Ramos (cell line): Measurements from ENCODE around the gene CORO1A.
"Not testable (repeated sequence)": the region's sequence is repeated elsewhere in the genome, so short reads cannot be mapped to it uniquely, and the experiment has no call there.

Experiments
- in situ Hi-C: fragments of 300-500 bp; cut with MboI; formaldehyde crosslinking; loops from one replicate; pipeline ENCODE4 v1.14.3; 2022; ENCODE audit warnings: low sequenced_read_pairs; ENCODE audit not compliant: unreplicated experiment

The CORO1A gene

DNA sequence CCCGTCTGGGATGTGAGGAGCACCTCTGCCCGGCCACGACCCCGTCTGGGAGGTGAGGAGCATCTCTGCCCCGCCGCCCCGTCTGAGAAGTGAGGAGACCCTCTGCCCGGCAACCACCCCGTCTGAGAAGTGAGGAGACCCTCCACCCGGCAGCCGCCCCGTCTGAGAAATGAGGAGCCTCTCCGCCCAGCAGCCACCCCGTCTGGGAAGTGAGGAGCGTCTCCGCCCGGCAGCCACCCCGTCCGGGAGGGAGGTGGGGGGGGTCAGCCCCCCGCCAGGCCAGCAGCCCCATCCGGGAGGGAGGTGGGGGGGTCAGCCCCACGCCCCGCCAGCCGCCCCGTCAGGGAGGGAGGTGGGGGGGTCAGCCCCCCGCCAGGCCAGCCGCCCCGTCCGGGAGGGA lies 14.7 kb upstream of the CORO1A start:
- in situ Hi-C loops: not testable (repeated sequence)

GRCh38 chr16:30169416-30169815 lies 14.0 kb upstream of the CORO1A start:
- in situ Hi-C loops: not testable (repeated sequence)

DNA sequence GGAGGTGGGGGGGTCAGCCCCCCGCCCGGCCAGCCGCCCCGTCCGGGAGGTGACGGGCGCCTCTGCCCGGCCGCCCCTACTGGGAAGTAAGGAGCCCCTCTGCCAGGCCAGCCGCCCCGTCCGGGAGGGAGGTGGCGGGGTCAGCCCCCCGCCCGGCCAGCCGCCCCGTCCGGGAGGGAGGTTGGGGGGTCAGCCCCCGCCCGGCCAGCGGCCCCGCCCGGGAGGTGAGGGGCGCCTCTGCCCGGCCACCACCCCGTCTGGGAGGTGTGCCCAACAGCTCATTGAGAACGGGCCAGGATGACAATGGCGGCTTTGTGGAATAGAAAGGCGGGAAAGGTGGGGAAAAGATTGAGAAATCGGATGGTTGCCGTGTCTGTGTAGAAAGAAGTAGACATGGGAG lies 13.3 kb upstream of the CORO1A start:
- in situ Hi-C loops: not testable (repeated sequence)

DNA sequence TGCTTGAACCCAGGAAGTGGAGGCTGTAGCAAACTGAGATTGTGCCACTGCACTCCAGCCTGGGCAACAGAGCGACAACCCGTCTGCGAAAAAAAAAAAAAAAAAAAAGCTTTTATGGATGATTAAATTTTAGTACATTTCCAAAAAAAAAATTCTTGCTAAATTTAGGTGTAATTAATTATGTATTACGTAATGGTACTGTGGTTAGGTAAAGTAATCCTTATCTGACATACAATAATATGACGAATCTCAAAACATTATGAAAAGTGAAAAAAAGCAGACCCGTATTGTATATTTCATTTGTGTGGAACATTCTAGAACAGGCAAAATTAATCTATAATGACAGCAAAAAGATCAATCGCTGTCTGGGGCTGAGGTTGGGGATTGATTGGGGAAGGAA lies 10.3 kb upstream of the CORO1A start:
- in situ Hi-C loops: no loop called here

- in situ Hi-C loops: not testable (repeated sequence)
These were observed 6.5 kb upstream of the CORO1A start for GRCh38 chr16:30176876-30177275.

DNA sequence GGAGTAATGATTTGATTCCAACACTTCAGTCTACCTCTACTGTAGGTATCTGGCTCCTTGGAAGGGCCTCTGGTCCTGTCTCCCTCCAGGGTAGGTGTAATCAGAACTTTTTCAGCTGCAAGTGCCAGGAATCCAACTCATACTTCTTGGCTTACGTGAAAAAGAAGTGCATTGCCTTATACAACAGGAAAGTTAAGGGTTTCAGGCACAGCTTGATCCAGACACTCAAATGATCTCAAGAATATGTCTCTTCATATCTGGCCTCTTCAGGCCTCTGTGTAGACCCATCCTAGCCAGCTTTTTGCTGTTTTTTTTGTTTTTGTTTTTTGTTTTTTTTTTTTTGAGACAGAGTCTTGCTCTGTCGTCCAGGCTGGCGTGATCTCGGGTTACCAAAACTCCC lies 4.2 kb upstream of the CORO1A start:
- in situ Hi-C loops: no loop called here

DNA sequence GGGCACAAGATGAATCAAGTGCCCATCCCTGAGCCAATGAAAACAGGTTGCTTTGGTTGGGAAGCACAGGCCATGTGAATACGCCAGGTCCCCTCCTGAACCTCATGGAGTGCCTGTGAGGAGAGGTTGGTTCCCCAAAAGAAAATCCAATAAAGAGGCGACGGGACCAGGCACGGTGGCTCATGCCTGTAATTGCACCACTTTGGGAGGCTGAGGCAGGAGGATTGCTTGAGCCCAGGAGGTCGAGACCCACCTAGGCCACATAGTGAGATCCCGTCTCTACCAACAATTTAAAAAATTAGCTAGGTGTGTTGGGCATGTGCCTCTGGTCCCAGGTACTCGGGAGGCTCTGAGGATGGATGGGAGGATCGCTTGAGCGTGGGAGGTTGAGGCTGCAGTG lies 3.5 kb upstream of the CORO1A start:
- in situ Hi-C loops: no loop called here

GRCh38 chr16:30180741-30181140 lies 2.7 kb upstream of the CORO1A start:
- in situ Hi-C loops: no loop called here

DNA sequence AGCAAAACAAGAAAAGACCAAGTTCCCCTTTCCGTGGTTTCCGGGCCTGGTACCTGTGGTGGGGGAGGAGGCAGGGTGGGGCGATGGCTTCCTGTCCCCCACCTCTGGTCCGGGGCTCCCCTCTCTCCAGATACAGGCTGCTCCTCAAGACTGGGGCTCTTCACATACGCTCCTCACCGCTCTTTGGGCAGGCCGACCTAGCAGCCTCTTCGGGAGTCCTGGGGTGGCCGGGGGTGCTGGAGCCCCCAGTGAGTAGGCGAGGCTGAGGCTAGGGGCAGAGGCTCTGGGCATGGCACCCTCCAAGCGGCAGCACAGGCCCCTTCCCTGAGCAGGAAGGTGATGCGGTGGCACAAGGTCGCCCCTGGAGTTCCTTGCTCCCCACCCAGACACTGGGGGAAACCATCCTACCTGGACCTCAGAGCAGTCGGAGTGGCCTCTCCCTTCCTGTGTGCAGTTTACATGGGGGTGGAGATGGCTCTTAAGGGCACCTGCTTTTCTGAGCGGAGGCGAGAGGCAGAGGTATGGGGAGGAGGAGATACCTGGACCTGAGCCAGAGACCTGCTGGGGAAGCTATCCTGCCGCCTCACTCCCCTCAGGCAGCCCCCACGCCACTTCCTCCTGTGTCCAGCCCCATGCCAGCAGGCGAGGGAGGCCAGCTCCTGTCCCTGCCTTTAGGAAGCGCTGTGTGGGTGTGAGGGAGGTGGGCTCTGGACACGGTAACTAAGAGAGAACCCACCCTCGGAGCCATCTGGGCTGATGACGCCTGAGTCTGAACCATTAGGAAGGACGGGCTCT lies 891 bp downstream of the CORO1A start:
- in situ Hi-C loops: no loop called here

DNA sequence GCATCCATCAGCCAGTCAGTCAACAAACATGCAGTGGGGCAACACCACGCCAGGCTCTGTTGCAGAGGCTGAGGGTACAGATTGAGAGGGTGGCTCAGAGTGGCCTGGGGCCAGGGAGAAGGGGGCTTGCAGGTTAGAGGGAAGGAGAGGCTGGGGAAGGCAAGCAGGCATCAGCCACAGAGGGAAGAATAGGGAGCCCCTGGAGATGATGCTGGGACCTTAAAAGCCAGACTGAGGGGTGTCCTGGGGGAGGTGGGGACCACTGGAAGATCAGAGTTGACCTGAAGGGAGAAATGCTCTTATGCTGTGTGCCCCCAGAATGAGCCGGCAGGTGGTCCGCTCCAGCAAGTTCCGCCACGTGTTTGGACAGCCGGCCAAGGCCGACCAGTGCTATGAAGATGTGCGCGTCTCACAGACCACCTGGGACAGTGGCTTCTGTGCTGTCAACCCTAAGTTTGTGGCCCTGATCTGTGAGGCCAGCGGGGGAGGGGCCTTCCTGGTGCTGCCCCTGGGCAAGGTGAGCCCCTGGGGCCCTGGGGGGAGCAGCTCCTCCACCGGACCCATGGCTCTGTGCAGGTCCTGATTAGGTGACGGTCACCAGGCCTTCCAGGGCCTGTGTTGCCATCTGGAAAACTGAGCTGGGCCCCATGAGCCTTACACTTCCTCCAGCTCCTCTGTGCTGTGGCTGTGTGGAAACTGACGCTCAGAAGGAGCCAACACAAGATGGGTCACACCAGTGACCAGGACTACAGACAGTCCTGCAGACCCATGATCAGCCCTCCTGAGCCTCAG lies 1.7 kb downstream of the CORO1A start:
- in situ Hi-C loops: no loop called here

DNA sequence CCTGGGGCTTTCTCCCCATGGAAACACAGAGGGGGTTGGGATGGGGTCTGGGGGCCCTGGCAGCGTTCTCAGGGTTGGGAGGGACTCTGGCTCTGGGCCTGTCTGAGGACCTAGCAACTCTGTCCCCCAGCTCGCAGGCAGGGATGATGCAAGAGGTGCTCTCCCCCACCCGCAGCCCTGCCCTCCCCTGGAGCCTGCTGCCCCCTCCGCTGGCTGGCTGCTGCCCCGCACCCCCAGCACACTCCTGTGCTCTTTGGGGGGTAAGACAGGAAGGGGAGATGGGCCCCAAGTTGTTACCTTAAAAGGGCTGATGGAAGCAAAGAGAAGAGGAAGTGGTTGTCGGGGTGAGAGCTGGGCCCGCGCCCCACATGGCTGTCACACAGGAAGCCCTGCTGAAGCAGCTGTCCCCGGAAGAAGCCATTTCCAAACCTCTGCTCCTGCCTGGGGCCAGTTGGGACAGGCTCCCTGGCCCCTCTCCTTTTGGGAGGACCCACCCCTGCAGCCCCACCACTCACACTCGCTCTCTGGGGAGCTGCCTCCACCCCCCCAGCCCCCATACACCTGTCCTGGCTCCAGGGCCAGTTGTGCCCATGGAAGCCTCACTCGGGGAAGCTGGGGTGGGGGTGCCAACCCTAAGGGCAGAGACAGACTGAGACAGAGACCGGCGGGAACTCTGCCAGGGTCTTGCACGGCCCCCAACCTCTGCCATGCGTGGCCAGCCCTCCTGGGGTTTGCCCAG lies 2.5 kb downstream of the CORO1A start:
- in situ Hi-C loops: no loop called here

GRCh38 chr16:30186444-30186781 lies 3.0 kb downstream of the CORO1A start:
- in situ Hi-C loops: no loop called here

DNA sequence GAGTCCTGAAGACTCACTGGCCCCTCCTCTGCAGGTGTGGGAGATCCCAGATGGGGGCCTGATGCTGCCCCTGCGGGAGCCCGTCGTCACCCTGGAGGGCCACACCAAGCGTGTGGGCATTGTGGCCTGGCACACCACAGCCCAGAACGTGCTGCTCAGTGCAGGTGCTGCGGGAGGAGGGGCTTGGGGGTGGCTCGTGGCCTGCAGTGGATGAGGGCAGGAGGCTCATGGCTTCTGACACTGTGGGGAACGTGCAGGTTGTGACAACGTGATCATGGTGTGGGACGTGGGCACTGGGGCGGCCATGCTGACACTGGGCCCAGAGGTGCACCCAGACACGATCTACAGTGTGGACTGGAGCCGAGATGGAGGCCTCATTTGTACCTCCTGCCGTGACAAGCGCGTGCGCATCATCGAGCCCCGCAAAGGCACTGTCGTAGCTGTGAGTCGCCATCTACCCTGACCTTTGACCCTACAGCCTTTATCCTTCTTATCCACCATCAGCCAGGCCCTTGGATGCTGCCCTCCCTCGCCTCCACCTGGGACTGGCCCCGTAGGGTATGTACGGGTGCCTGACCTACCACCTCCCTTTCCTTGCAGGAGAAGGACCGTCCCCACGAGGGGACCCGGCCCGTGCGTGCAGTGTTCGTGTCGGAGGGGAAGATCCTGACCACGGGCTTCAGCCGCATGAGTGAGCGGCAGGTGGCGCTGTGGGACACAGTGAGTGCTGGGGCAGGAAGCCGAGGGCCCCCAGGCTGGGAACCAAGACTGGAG lies 3.6 kb downstream of the CORO1A start:
- in situ Hi-C loops: no loop called here

DNA sequence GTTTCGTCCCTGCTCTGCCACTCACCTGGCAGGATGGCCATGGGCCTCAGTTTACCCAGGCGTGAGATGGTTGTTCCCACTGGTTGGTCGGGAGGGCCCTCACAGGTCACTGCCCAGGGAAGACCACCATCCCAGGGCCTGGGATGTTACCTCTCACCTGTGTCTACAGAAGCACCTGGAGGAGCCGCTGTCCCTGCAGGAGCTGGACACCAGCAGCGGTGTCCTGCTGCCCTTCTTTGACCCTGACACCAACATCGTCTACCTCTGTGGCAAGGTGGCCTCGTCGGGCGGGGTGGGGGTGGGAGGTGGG lies 4.1 kb downstream of the CORO1A start:
- in situ Hi-C loops: no loop called here

- in situ Hi-C loops: no loop called here
These were observed 4.7 kb downstream of the CORO1A start for GRCh38 chr16:30187971-30188561.

DNA sequence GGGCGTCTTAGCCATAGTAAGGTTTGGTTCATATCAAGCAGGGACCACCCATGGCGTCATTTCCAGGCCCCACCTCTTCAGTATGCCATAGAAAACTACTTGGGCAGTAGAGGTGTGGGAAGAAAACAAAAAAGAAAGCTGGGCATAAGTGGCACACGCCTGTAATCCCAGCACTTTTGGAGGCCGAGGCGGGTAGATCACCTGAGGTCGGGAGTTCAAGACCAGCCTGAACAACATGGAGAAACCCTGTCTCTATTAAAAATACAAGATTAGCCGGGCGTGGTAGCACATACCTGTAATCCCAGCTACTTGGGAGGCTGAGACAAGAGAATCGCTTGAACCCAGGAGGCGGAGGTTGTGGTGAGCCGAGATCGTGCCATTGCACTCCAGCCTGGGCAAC lies 7.8 kb downstream of the CORO1A start:
- in situ Hi-C loops: not testable (repeated sequence)

DNA sequence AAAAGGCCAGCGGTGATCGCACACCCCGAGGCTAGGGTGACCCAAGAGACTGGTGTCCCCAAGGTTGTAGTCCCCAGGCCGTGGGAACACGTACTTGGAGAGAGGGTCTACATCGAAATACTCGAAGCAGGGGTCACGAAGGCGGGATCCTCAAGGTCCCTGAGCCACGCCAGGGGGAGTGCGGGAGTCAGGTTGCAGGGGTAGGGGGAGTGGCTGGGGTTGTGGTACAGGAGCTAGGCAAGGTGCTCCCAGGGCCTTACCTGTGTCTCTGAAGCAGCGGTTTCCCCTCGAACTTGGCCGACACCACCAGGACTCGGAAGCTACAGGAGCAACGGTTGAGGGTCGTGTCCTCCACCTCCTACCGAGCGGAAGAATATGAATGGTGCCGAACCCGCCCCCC lies 9.7 kb downstream of the CORO1A start:
- in situ Hi-C loops: not testable (repeated sequence)

DNA sequence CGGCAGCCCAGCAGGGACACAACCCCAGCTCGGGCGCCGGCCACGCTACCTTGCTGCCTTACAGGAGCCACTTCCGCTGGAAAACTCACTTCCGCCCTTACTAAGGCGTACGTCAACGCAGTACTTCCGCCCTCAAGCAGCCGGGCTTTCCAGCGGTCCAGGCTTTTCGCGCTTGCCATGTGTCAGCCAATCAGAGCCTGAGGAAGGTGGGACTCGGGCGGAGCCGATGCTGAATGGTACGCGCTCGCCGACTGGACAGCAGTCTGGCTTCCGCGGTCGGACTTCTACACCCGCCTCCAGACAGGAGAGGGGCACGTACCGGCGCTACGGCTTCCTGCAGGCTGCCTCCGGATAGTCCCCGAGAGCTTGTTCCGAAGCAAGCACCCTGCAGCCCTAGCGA lies 10.2 kb downstream of the CORO1A start, which contains the start of the genes BOLA2B and SLX1A:
Gene BOLA2B (minus strand): TSS at position 52 of the 400 bp plus-strand sequence. CDS start 71 bp downstream, outside the sequence.
Gene SLX1A (plus strand): TSS at position 261 of the 400 bp plus-strand sequence. CDS start 210 bp downstream, outside the sequence.
- in situ Hi-C loops: not testable (repeated sequence)

DNA sequence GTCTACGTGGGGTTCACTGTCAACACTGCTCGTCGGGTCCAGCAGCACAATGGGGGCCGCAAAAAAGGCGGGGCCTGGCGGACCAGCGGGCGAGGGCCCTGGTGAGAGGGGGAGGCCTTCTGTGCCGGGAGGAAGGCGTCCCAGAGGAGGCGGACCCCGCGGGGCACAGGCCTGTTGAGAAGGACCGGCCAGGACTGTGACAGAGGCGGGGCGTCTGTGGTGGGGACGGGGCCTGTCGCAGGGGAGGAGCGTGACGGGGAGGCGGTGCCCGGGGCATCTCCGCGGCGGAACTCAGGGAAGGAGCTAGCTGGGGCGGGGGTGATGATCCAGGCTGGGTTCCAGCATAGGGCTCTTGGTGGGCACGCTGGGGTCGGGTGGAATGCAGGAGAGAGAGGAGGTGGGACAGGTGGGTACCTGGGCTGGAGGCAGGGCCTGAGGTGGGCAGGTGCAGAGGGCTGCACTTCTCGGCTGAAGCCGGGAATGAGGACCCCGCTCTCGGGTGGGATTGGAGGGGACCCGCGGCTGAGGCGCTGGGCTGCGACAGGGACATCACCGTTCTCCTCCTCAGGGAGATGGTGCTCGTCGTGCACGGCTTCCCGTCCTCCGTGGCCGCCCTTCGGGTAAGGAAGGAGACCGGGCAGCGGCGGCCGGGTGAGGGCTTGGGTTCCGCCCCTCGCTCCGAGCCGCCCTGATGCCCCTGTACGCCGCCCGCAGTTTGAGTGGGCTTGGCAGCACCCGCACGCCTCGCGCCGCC lies 10.9 kb downstream of the CORO1A start:
- in situ Hi-C loops: not testable (repeated sequence)
